DND-41 (cell line): Measurements from ENCODE around the gene IARS2.
A peak's percentile ranks its signal among the peaks of the same experiment; 100 is the strongest.
"Not testable (repeated sequence)": the region's sequence is repeated elsewhere in the genome, so short reads cannot be mapped to it uniquely, and the experiment has no call there.

Experiments
- ATAC-seq: fragments of 200-7000 bp; cut with Tn5 transposase; 3 replicates; pipeline ENCODE4 v1.9.1; 2021; ENCODE audit warnings: low read depth; ENCODE audit not compliant: insufficient read depth
- DNase-seq: peaks from one replicate; pipeline ENCODE4 v3.0.0-alpha.2; 2020
- H2AFZ ChIP-seq: 2 replicates; pipeline ENCODE4 v1.6.0; 2012; ENCODE audit warnings: low read depth, low read length
- H3K27ac ChIP-seq: 2 replicates; pipeline ENCODE4 v1.5.1; 2012; ENCODE audit warnings: low read length, inconsistent platforms
- H3K27me3 ChIP-seq: fragments of 200-600 bp; sonication (generic); 2 replicates; pipeline ENCODE4 v1.6.0; 2012; ENCODE audit warnings: low read length, mild to moderate bottlenecking, inconsistent platforms; ENCODE audit not compliant: insufficient read depth, poor library complexity
- H3K36me3 ChIP-seq: 2 replicates; pipeline ENCODE4 v1.5.1; 2012; ENCODE audit warnings: low read length, inconsistent platforms; ENCODE audit not compliant: insufficient read depth
- H3K4me1 ChIP-seq: 2 replicates; pipeline ENCODE4 v1.5.1; 2012; ENCODE audit warnings: mild to moderate bottlenecking, low read length; ENCODE audit not compliant: insufficient read depth
- H3K4me2 ChIP-seq: 2 replicates; pipeline ENCODE4 v1.6.0; 2012; ENCODE audit warnings: mild to moderate bottlenecking, moderate library complexity, low read length, inconsistent platforms; ENCODE audit not compliant: insufficient read depth
- H3K4me3 ChIP-seq, 2 experiments: fragments of 200-600 bp in 1 of 2; shearing (Covaris generic) in 1 of 2; 2 replicates each; pipeline ENCODE4 v1.5.1; 2012 to 2016; ENCODE audit warnings: inconsistent platforms in 2 of 2, low read length in 2 of 2, mild to moderate bottlenecking in 2 of 2, low read depth in 1 of 2, moderate library complexity in 1 of 2
- H3K79me2 ChIP-seq: 2 replicates; pipeline ENCODE4 v1.6.0; 2012; ENCODE audit warnings: low read length, inconsistent platforms; ENCODE audit not compliant: insufficient read depth
- H3K9ac ChIP-seq: 2 replicates; pipeline ENCODE4 v1.6.0; 2012; ENCODE audit warnings: low read depth, mild to moderate bottlenecking, inconsistent platforms, low read length, moderate library complexity
- H3K9me3 ChIP-seq: 2 replicates; pipeline ENCODE4 v1.5.1; 2012; ENCODE audit warnings: low read length, moderate library complexity, mild to moderate bottlenecking, inconsistent platforms; ENCODE audit not compliant: insufficient read depth, severe bottlenecking
- H4K20me1 ChIP-seq: 2 replicates; pipeline ENCODE4 v1.6.0; 2012; ENCODE audit warnings: low read length; ENCODE audit not compliant: insufficient read depth
- EZH2 ChIP-seq: IDR thresholded peaks from 3 replicates; pipeline ENCODE4 v1.6.1; 2012; ENCODE audit warnings: borderline replicate concordance, low read depth, mild to moderate bottlenecking, moderate library complexity, low read length, inconsistent platforms; ENCODE audit not compliant: severe bottlenecking
- TF ChIP-seq, protein P1 (sequence below): IDR thresholded peaks from 2 replicates; pipeline ENCODE4 v1.5.1; 2012; ENCODE audit warnings: borderline replicate concordance, low read length, moderate library complexity, mild to moderate bottlenecking; ENCODE audit not compliant: poor library complexity, severe bottlenecking; ENCODE audit errors: extremely low read depth

IARS2 gene

DNA sequence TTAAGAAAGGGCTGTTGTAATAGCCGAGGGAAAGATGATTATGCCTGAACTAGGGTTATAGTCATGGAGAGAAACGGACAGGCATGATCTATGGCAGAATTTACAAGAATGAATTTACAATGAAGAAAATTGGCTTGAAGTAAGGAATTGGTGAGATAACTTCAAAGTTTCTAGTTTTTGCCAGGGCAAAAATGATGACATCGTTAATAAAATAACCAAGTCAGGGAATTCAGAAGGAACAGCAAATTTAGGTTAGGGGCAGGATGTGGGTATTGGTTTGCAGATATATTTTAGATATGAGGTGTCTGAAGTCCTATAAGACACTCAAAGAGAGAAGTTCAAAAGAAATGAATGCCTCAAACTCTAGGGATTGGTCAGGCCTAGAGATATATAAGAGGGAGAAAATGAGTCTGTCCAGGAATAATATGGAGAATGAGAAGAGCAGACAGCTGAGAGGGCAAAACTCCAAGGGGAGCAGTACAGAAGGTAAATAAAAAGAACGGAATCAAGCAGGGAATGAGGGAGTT is 62.8 kb downstream of the IARS2 start:
- TF ChIP-seq, protein P1, sequence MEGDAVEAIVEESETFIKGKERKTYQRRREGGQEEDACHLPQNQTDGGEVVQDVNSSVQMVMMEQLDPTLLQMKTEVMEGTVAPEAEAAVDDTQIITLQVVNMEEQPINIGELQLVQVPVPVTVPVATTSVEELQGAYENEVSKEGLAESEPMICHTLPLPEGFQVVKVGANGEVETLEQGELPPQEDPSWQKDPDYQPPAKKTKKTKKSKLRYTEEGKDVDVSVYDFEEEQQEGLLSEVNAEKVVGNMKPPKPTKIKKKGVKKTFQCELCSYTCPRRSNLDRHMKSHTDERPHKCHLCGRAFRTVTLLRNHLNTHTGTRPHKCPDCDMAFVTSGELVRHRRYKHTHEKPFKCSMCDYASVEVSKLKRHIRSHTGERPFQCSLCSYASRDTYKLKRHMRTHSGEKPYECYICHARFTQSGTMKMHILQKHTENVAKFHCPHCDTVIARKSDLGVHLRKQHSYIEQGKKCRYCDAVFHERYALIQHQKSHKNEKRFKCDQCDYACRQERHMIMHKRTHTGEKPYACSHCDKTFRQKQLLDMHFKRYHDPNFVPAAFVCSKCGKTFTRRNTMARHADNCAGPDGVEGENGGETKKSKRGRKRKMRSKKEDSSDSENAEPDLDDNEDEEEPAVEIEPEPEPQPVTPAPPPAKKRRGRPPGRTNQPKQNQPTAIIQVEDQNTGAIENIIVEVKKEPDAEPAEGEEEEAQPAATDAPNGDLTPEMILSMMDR, result no peak
- no peak for TF ChIP-seq EZH2
- H3K79me2 ChIP-seq, result no peaks in the 10 kb centered on the region
- no peak overlapping the region for H3K4me3 ChIP-seq
- no peaks in the 10 kb centered on the region for H3K4me1 ChIP-seq
- H2AFZ ChIP-seq, result no peak overlapping the region
- no peaks in the 10 kb centered on the region for H4K20me1 ChIP-seq
- peaks cover 70% of the 10 kb centered on the region for H3K36me3 ChIP-seq
- no peaks in the 10 kb centered on the region for H3K9me3 ChIP-seq
- DNase-seq, result no peak
- H3K27me3 ChIP-seq, result no peaks in the 10 kb centered on the region
- no peak overlapping the region for H3K9ac ChIP-seq
- H3K27ac ChIP-seq, result no peak overlapping the region
- ATAC-seq, result peak; percentile 63; the same call in 2 of the 3 replicates
- no peak overlapping the region for H3K4me2 ChIP-seq

DNA sequence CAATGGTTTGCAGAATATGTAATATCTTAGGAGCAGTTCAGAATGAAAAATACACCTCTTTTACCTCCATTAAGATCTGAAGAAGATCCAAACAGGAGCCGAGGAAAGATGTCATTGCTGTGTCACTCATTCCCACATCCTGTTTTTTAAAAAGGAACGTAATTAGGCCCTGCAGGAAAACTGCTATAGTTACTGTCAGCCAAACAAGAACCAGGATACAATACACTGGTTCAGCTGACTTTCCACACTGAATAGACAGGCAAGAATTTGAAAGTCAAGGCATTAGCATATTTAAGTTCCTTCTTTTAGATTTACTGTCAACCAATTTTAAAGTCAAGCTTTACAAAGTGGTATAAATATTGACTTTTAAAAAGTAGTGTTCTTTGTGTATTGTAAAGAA is 63.8 kb downstream of the IARS2 start:
- Histone ChIP-seq H4K20me1 (no peaks in the 10 kb centered on the region), H2AFZ (no peak overlapping the region), H3K4me2 (no peak overlapping the region), H3K9ac (no peak overlapping the region), H3K36me3 (peaks cover 65% of the 10 kb centered on the region), H3K79me2 (no peaks in the 10 kb centered on the region), H3K4me1 (no peaks in the 10 kb centered on the region), H3K4me3 (no peak overlapping the region), H3K27ac (no peak overlapping the region), H3K27me3 (no peaks in the 10 kb centered on the region), H3K9me3 (no peaks in the 10 kb centered on the region)
- ATAC-seq, result no peak
- TF ChIP-seq, protein P1, result no peak
- no peak for TF ChIP-seq EZH2
- no peak for DNase-seq

DNA sequence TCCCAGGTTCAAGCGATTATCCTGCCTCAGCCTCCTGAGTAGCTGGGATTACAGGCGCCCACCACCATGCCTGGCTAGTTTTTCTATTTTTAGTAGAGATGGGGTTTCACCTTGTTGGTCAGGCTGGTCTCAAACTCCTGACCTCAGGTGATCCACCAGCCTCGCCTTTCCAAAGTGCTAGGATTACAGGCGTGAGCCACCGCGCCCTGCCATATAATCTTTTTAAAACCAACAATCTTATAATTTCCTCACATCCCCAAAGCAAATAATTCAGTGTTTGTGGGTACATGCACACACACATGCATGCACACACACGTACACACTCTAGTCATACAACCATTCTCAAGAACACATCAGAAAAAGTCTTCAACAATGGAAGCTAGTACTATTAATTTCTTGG is 64.6 kb downstream of the IARS2 start:
- not testable (repeated sequence) for H3K9ac ChIP-seq, H3K4me1 ChIP-seq, H3K9me3 ChIP-seq, H3K4me3 ChIP-seq, H4K20me1 ChIP-seq, H3K79me2 ChIP-seq, H3K27ac ChIP-seq, ATAC-seq, H3K4me2 ChIP-seq, DNase-seq, H3K27me3 ChIP-seq, H2AFZ ChIP-seq
- H3K36me3 ChIP-seq, result peaks cover 64% of the 10 kb centered on the region

DNA sequence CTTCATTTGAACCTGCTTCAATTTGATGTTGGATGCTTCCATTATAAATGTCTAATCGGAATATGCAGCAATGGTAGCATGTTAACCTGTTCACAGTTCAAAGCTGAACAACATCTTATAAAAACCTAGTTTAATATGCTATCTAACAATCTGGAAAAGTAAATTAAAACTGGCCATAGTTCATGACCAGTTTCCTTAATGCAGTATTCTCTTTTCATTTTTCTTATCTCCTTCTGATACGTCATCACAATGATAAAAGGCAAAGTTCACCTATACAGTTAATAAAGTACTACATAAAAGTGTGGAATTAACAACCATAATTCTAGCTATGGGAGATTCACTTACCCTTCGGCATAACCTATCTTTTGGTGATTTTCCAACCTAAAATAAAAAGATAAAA is 65.1 kb downstream of the IARS2 start:
- Histone ChIP-seq H2AFZ (no peak overlapping the region), H3K9me3 (no peaks in the 10 kb centered on the region), H3K36me3 (peaks cover 65% of the 10 kb centered on the region), H3K4me2 (no peak overlapping the region), H3K9ac (no peak overlapping the region), H4K20me1 (no peaks in the 10 kb centered on the region), H3K27me3 (no peaks in the 10 kb centered on the region), H3K27ac (no peak overlapping the region), H3K4me1 (no peaks in the 10 kb centered on the region), H3K79me2 (no peaks in the 10 kb centered on the region), H3K4me3 (no peak overlapping the region)
- no peak for ATAC-seq
- TF ChIP-seq, protein P1, result no peak
- TF ChIP-seq EZH2, result no peak
- DNase-seq, result no peak
